GM18507 (cell line): ENCODE measurements around the gene TNFRSF19.
"Not testable (repeated sequence)": the region's sequence is repeated elsewhere in the genome, so short reads cannot be mapped to it uniquely, and the experiment has no call there.

Source experiments
- DNase-seq: peaks from one replicate; pipeline ENCODE4 v3.0.0; 2011; ENCODE audit warnings: low read depth; ENCODE audit not compliant: insufficient read length; ENCODE audit errors: extremely low spot score
- FAIRE-seq: peaks from 2 replicates; lab custom pipeline; 2011; peaks lifted over from hg19 to GRCh38; lab: Jason Lieb, UNC

The TNFRSF19 gene, protein sequence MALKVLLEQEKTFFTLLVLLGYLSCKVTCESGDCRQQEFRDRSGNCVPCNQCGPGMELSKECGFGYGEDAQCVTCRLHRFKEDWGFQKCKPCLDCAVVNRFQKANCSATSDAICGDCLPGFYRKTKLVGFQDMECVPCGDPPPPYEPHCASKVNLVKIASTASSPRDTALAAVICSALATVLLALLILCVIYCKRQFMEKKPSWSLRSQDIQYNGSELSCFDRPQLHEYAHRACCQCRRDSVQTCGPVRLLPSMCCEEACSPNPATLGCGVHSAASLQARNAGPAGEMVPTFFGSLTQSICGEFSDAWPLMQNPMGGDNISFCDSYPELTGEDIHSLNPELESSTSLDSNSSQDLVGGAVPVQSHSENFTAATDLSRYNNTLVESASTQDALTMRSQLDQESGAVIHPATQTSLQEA

GRCh38 chr13:23570099-23570920 lies at the start of gene TNFRSF19:
Gene TNFRSF19 (plus strand): TSS chr13:23570412. CDS start chr13:23590184, 19,772 bp downstream.
- DNase-seq (no peak), FAIRE-seq (no peak)

DNA sequence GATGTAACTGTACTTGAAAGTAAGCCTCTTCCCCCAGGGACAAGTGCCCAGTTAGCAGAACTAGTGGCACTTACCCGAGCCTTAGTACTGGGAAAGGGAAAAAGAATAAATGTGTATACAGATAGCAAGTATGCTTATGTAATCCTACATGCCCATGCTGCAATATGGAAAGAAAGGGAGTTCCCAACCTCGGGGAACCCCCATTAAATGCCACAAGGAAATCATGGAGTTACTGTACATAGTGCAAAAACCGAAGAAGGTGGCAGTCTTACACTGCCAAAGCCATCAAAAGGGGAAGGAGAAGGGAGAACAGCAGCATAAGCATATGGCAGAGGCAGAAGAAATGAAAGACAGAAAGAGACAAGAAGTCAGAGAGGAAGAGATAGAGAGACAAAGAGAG lies 40.3 kb upstream of the TNFRSF19 start:
- not testable (repeated sequence) for DNase-seq, FAIRE-seq

DNA sequence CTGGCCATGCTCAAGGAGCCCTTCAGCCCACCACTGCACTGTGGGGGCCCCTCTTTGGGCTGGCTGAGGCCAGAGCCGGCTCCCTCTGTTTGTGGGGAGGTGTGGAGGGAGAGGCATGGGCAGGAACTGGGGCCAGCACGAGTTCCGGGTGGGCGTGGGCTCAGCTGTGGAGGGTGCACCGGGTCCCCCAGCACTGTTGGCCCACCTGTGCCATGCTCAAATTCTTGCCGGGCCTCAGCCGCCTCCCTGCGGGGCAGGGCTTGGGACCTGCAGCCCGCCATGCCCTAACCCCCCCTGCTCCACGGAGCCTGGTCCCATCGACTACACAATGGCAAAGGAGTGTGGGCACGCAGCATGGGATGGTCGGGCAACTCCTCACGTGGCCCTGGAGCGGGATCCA lies 38.8 kb upstream of the TNFRSF19 start:
- DNase-seq (no peak), FAIRE-seq (no peak)

DNA sequence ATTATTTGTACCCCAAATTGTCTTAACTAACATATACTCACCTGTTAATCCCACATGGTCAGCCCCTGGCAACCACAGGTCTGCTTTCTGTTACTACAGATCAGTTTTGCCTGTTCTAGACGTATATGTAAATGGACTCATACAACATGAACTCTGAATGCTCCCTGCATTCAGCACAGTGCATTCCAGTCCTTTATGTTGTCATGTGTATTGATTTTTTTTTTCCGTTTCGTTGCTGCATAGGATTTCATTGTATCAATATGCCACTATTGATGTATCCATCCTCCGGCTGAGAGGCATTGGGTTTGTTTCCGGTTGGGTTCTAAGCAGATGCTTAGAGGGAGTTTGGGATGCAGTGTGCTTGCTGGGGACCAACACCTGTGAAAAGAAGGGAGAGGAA lies 36.1 kb upstream of the TNFRSF19 start:
- no peak for DNase-seq
- FAIRE-seq, result no peak

GRCh38 chr13:23541221-23541824 lies 28.9 kb upstream of the TNFRSF19 start:
- DNase-seq, result no peak
- no peak for FAIRE-seq

DNA sequence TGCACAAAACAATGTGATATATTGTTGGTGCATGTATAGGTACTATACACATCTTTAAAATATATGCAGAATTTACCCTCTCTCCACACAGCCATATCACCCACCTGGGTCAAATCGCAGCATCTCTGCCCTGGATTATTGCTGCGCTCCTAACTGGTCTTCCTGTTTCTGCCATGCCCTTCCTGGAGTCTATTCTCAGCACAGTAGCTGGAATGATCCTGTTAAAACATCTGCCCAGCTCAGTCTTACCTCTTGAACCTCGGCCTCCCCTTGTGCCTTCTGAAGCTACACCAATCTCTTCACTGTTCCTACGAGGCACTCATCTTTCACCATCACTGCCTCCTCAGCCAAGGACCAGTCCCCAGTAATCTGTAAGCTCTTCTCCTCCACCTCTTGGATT lies 25.5 kb upstream of the TNFRSF19 start:
- FAIRE-seq (no peak), DNase-seq (no peak)

GRCh38 chr13:23547000-23547590 lies 23.1 kb upstream of the TNFRSF19 start:
- FAIRE-seq, result no peak
- DNase-seq, result no peak

DNA sequence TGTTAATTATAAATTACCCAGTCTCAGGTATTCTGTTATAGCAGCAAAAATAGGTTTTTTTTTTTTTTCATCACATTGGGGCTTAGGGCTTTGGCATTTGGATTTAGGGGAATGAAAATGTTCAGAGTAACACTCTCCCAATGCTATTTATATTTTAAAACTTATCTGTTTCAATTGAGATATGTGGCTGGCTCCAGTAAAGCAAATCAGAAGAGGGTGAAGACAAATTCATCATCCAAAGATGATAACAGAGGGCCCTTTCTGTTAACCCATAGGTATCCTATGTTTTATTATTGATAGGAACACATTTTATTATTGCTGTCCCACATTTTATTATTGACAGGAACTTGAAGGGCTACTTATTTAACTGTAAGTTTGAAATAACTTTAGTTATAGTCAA lies 20.5 kb upstream of the TNFRSF19 start:
- FAIRE-seq (no peak), DNase-seq (no peak)

DNA sequence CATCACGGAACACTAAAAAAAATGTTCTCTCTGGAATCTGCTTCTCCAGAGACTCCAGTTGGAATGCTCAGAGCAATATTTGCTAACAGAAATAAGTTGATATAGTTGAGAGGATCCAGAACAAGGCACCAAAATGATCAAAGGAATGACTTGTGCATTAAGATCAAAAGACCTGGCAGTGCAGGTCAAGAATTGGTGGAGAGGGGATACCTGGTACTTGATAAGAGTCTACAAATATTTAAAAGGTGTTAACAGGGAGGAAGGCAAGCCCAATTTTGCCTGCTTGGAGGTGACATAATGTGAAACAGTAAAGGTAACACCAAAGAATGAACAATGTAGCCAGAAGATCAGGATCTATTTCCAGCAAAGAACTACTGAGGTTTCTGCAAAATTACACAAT lies 20.0 kb upstream of the TNFRSF19 start:
- DNase-seq (no peak), FAIRE-seq (no peak)

GRCh38 chr13:23551213-23552008 lies 18.8 kb upstream of the TNFRSF19 start:
- peak; percentile 62 for FAIRE-seq
- no peak for DNase-seq

- DNase-seq (no peak), FAIRE-seq (no peak)
Measured at GRCh38 chr13:23552171-23552570, 18.0 kb upstream of the TNFRSF19 start.

- no peak for DNase-seq
- no peak for FAIRE-seq
Measured at GRCh38 chr13:23552661-23553060, 17.6 kb upstream of the TNFRSF19 start.

- DNase-seq, result no peak
- FAIRE-seq, result no peak
Measured at GRCh38 chr13:23554000-23554399, 16.2 kb upstream of the TNFRSF19 start.

- DNase-seq (no peak), FAIRE-seq (no peak)
Measured at GRCh38 chr13:23557043-23557442, 13.2 kb upstream of the TNFRSF19 start.

DNA sequence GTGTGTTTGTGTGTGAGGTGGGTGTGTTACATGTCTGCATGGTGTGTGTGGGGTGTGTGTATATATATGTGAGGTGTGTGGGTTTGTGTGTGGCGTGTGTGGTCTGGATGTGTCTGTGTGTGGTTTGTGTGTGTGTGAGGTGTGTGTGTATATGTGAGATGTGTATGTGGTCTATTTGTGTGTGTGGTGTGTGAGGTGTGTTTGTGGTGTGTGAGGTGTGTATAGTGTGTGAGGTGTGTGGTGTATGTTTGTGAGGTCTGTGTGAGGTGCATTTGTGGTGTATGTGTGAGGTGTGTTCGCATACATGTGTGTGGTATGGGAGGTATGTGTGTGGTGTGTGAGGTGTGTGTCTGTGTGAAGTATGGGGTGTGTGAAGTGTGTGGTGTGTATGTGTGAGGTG lies 12.5 kb upstream of the TNFRSF19 start:
- FAIRE-seq, result no peak

GRCh38 chr13:23558675-23559536 lies 11.3 kb upstream of the TNFRSF19 start:
- FAIRE-seq (no peak), DNase-seq (no peak)

More for the DNA sequence above, 12.5 kb upstream of the TNFRSF19 start:
- no peak for DNase-seq

DNA sequence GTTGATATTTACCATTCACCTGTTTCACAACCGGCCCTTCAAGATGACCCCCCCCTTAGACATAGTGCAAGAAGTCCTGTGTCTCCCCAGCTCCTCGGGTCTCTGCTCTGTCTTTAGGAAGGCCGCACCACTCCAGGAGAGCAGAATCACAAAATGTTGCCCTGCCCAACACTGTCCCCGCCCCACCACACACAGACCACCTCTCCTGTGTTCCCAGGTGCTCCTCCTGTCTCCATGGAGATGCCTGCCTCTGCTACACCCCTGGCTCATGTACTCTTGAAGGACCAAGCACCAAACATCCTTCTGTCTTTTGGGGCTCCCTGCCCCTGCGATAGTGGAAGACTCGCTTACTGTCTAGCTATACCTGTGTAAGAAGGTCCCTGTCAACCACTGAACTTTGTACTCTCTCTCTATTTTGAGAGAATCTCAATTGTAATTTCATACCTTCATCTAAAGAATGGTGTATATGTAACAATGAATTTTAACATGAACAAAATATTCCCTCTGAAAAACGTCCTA lies 9.6 kb upstream of the TNFRSF19 start:
- DNase-seq (no peak), FAIRE-seq (no peak)

GRCh38 chr13:23561261-23561660 lies 9.0 kb upstream of the TNFRSF19 start:
- DNase-seq (no peak), FAIRE-seq (no peak)
